HEK293 (cell line): ENCODE results near the gene GALNT6.
A peak's percentile ranks its signal among the peaks of the same experiment; 100 is the strongest.

Experiments
- CTCF ChIA-PET: fragments of 350-600 bp; formaldehyde crosslinking; extraction: SDS; loops from one replicate; lab custom pipeline; 2021; ENCODE audit warnings: antibody characterized with exemption; lab: Yijun Ruan, JAX
- POLR2A ChIA-PET: fragments of 300-600 bp; formaldehyde crosslinking; extraction: SDS; loops from one replicate; lab custom pipeline; 2020; ENCODE audit warnings: antibody characterized with exemption, inconsistent platforms; lab: Yijun Ruan, JAX
- H3K27ac ChIP-seq: fragments of 200-500 bp; sonication (Bioruptor generic); 2 replicates; pipeline ENCODE4 v1.5.1; 2014; ENCODE audit warnings: low read depth, low read length, control low read depth, inconsistent platforms; ENCODE audit errors: extremely low read depth
- H3K36me3 ChIP-seq, 2 experiments: fragments of 200-500 bp in 1 of 2; sonication (Bioruptor generic) in 1 of 2; 1 replicate in 1 of 2; 2 replicates in 1 of 2; pipeline ENCODE4 v1.5.1; 2014 to 2017; ENCODE audit warnings: inconsistent platforms in 2 of 2, low read length in 2 of 2; ENCODE audit not compliant: control insufficient read depth in 2 of 2, insufficient read depth in 1 of 2
- H3K4me1 ChIP-seq: fragments of 200-500 bp; sonication (Bioruptor generic); 2 replicates; pipeline ENCODE4 v1.5.1; 2014; ENCODE audit warnings: mild to moderate bottlenecking, low read length, inconsistent platforms; ENCODE audit not compliant: control insufficient read depth, insufficient read depth
- H3K4me3 ChIP-seq: 2 replicates; pipeline ENCODE4 v1.5.1; 2011; ENCODE audit warnings: low read depth, mild to moderate bottlenecking, control low read depth, low read length, moderate library complexity
- H3K9me3 ChIP-seq: fragments of 200-500 bp; sonication (Bioruptor generic); 2 replicates; pipeline ENCODE4 v1.5.1; 2014; ENCODE audit warnings: low read depth, low read length, inconsistent platforms; ENCODE audit not compliant: control insufficient read depth, insufficient read depth
- GLIS2 ChIP-seq: fragments of 450-650 bp; formaldehyde crosslinking; IDR thresholded peaks from 2 replicates; pipeline ENCODE4 v1.5.1; 2016; ENCODE audit warnings: missing biosample characterization, missing genetic modification characterization
- KLF8 ChIP-seq: fragments of 450-650 bp; formaldehyde crosslinking; IDR thresholded peaks from 2 replicates; pipeline ENCODE4 v1.5.1; 2016; ENCODE audit warnings: missing biosample characterization, missing genetic modification characterization
- SP7 ChIP-seq: fragments of 450-650 bp; formaldehyde crosslinking; IDR thresholded peaks from 2 replicates; pipeline ENCODE4 v1.5.1; 2016; ENCODE audit warnings: missing biosample characterization, missing genetic modification characterization
- ZBTB1 ChIP-seq: fragments of 450-650 bp; formaldehyde crosslinking; IDR thresholded peaks from 2 replicates; pipeline ENCODE4 v1.5.1; 2016; ENCODE audit warnings: missing biosample characterization, missing genetic modification characterization
- ZBTB17 ChIP-seq: fragments of 450-650 bp; formaldehyde crosslinking; IDR thresholded peaks from 2 replicates; pipeline ENCODE4 v1.5.1; 2016; ENCODE audit warnings: missing biosample characterization, missing genetic modification characterization
- ZNF10 ChIP-seq: fragments of 450-650 bp; formaldehyde crosslinking; IDR thresholded peaks from 2 replicates; pipeline ENCODE4 v1.5.1; 2017; ENCODE audit warnings: missing biosample characterization, missing genetic modification characterization
- ZNF140 ChIP-seq: fragments of 450-650 bp; formaldehyde crosslinking; IDR thresholded peaks from 2 replicates; pipeline ENCODE4 v1.5.1; 2016; ENCODE audit warnings: missing biosample characterization, missing genetic modification characterization
- ZNF211 ChIP-seq: fragments of 450-650 bp; formaldehyde crosslinking; IDR thresholded peaks from 2 replicates; pipeline ENCODE4 v1.5.1; 2016; ENCODE audit warnings: low read depth, missing biosample characterization, missing genetic modification characterization
- ZNF354C ChIP-seq: fragments of 450-650 bp; formaldehyde crosslinking; IDR thresholded peaks from 2 replicates; pipeline ENCODE4 v1.5.1; 2016; ENCODE audit warnings: missing biosample characterization, missing genetic modification characterization, low read depth, borderline replicate concordance
- ZNF629 ChIP-seq: fragments of 450-650 bp; formaldehyde crosslinking; IDR thresholded peaks from 2 replicates; pipeline ENCODE4 v1.5.1; 2017; ENCODE audit warnings: missing biosample characterization, missing genetic modification characterization
- ZNF837 ChIP-seq: fragments of 450-650 bp; formaldehyde crosslinking; IDR thresholded peaks from 2 replicates; pipeline ENCODE4 v1.5.1; 2016; ENCODE audit warnings: missing biosample characterization, missing genetic modification characterization
- TF ChIP-seq, protein P1 (sequence below): fragments of 450-650 bp; formaldehyde crosslinking; IDR thresholded peaks from 2 replicates; pipeline ENCODE4 v1.5.1; 2016; ENCODE audit warnings: missing biosample characterization, missing genetic modification characterization
- TF ChIP-seq, protein P2 (sequence below): fragments of 450-650 bp; formaldehyde crosslinking; IDR thresholded peaks from 2 replicates; pipeline ENCODE4 v1.5.1; 2016; ENCODE audit warnings: missing biosample characterization, missing genetic modification characterization
- TF ChIP-seq, protein P3 (sequence below): fragments of 450-650 bp; formaldehyde crosslinking; IDR thresholded peaks from 2 replicates; pipeline ENCODE4 v1.5.1; 2017; ENCODE audit warnings: missing biosample characterization, missing genetic modification characterization
- TF ChIP-seq, protein P4 (sequence below): fragments of 450-650 bp; formaldehyde crosslinking; IDR thresholded peaks from 2 replicates; pipeline ENCODE4 v1.5.1; 2016; ENCODE audit warnings: missing biosample characterization, missing genetic modification characterization
- TF ChIP-seq, protein P5 (sequence below): fragments of 450-650 bp; formaldehyde crosslinking; IDR thresholded peaks from 2 replicates; pipeline ENCODE4 v1.5.1; 2016; ENCODE audit warnings: missing biosample characterization, missing genetic modification characterization
- TF ChIP-seq, protein P6 (sequence below): fragments of 450-650 bp; formaldehyde crosslinking; IDR thresholded peaks from 2 replicates; pipeline ENCODE4 v1.5.1; 2016; ENCODE audit warnings: missing biosample characterization, missing genetic modification characterization, borderline replicate concordance
- TF ChIP-seq, protein P7 (sequence below): fragments of 450-650 bp; formaldehyde crosslinking; IDR thresholded peaks from 2 replicates; pipeline ENCODE4 v1.5.1; 2017; ENCODE audit warnings: missing biosample characterization, missing genetic modification characterization
- TF ChIP-seq, protein P8 (sequence below): fragments of 450-650 bp; formaldehyde crosslinking; IDR thresholded peaks from 2 replicates; pipeline ENCODE4 v1.5.1; 2016; ENCODE audit warnings: missing biosample characterization, missing genetic modification characterization

GALNT6 gene

DNA sequence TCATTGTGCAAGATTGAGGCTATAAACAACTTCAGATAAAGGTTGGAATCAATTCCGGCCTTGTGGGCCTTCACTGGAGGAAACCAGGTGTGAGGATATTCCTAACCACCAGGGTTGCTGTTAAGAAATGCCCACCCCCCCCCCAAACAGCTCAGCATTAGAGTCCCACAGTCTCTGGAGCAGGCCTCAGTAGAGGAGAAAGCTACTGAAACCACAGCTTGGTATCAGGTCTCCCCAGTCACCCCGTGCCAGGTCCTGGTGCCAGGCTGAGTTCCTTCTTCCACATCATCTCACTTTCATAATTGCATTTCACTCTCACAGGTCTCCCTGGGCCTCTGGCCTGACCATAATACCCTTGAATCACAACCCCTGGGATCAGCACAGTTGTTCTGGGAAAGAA lies 12.5 kb downstream of the GALNT6 start (continued):
- TF ChIP-seq ZNF140: no peak

DNA sequence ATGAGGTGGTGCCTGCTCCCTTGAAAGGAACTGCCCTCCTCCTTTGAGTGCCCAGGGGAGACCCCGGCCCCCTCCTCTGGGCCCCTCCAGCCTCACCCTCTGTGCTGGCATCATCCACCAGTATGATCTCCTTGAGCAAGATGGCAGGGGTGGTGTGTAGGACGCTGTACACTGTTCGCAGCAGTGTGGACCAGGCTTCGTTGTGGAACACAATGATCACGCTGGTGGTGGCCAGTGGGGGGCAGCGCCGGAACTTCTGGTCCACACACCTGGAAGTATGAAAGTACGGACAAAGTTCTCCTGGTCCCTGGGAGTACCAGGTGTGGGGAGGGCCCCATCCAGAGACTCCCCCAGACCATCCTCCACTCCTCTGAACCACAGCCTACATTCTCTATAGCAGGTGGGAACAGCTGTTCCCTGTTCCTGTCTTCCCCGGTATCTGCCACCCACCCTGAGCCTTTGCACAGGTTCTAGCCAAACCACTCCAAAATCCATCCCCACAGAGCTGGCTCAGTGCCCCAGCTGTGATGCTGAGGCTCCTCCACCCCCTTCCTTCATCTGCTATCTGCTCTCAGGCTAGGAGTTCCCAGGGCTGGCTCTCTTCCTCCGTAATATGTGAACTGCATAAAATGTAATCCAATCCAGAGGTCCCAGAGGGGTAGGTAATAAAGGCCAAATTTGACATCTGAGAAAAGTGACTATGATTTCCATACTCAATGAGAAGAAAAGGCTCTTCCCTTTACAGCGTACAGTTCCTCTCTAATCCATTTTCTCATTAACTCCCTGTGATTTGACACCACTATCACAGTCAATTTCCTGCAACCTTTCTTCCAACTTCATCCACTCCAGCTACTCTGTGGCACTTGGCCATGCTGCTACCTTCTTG lies 13.9 kb downstream of the GALNT6 start:
- H3K4me3 ChIP-seq: no peak overlapping the region
- ChIA-PET POLR2A (no interaction called here), CTCF (interaction anchor here (0.5 to 1.1 kb wide), 4 partner anchors 9 to 323 kb away, joined by 3 to 5 read pairs (median 4); no protein-coding TSS in a partner anchor)
- H3K4me1 ChIP-seq: peaks cover 15% of the 10 kb centered on the region
- peaks cover 4 to 41% of the 10 kb centered on the region in 2 experiments; a peak in 2 of 3 replicates for H3K36me3 ChIP-seq
- H3K9me3 ChIP-seq: no peaks in the 10 kb centered on the region
- no peak overlapping the region for H3K27ac ChIP-seq
- TF ChIP-seq, protein P1, sequence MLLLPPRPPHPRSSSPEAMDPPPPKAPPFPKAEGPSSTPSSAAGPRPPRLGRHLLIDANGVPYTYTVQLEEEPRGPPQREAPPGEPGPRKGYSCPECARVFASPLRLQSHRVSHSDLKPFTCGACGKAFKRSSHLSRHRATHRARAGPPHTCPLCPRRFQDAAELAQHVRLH: peak; percentile 19; the same call in 1 of the 2 replicates
- peak; percentile 28; the same call in 1 of the 2 replicates for TF ChIP-seq SP7
- TF ChIP-seq, protein P2, sequence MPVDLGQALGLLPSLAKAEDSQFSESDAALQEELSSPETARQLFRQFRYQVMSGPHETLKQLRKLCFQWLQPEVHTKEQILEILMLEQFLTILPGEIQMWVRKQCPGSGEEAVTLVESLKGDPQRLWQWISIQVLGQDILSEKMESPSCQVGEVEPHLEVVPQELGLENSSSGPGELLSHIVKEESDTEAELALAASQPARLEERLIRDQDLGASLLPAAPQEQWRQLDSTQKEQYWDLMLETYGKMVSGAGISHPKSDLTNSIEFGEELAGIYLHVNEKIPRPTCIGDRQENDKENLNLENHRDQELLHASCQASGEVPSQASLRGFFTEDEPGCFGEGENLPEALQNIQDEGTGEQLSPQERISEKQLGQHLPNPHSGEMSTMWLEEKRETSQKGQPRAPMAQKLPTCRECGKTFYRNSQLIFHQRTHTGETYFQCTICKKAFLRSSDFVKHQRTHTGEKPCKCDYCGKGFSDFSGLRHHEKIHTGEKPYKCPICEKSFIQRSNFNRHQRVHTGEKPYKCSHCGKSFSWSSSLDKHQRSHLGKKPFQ: peak; percentile 16; the same call in 1 of the 2 replicates
- TF ChIP-seq, protein P3, sequence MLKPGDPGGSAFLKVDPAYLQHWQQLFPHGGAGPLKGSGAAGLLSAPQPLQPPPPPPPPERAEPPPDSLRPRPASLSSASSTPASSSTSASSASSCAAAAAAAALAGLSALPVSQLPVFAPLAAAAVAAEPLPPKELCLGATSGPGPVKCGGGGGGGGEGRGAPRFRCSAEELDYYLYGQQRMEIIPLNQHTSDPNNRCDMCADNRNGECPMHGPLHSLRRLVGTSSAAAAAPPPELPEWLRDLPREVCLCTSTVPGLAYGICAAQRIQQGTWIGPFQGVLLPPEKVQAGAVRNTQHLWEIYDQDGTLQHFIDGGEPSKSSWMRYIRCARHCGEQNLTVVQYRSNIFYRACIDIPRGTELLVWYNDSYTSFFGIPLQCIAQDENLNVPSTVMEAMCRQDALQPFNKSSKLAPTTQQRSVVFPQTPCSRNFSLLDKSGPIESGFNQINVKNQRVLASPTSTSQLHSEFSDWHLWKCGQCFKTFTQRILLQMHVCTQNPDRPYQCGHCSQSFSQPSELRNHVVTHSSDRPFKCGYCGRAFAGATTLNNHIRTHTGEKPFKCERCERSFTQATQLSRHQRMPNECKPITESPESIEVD (tag by site-specific recombination): peak; percentile 93
- peak; percentile 87 for TF ChIP-seq ZNF10
- no peak for TF ChIP-seq ZNF354C (tag by site-specific recombination)
- TF ChIP-seq ZNF837 (tag by site-specific recombination): no peak
- TF ChIP-seq, protein P4, sequence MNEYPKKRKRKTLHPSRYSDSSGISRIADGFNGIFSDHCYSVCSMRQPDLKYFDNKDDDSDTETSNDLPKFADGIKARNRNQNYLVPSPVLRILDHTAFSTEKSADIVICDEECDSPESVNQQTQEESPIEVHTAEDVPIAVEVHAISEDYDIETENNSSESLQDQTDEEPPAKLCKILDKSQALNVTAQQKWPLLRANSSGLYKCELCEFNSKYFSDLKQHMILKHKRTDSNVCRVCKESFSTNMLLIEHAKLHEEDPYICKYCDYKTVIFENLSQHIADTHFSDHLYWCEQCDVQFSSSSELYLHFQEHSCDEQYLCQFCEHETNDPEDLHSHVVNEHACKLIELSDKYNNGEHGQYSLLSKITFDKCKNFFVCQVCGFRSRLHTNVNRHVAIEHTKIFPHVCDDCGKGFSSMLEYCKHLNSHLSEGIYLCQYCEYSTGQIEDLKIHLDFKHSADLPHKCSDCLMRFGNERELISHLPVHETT (tag by site-specific recombination): 0 out of 2 replicates have a peak, but pooled peaks have one; percentile 15
- no peak for TF ChIP-seq GLIS2 (tag by site-specific recombination)
- peak; percentile 82 for TF ChIP-seq ZBTB17 (tag by site-specific recombination)
- TF ChIP-seq, protein P5, sequence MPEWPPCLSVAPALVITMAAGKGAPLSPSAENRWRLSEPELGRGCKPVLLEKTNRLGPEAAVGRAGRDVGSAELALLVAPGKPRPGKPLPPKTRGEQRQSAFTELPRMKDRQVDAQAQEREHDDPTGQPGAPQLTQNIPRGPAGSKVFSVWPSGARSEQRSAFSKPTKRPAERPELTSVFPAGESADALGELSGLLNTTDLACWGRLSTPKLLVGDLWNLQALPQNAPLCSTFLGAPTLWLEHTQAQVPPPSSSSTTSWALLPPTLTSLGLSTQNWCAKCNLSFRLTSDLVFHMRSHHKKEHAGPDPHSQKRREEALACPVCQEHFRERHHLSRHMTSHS (tag by site-specific recombination): no peak
- TF ChIP-seq, protein P6, sequence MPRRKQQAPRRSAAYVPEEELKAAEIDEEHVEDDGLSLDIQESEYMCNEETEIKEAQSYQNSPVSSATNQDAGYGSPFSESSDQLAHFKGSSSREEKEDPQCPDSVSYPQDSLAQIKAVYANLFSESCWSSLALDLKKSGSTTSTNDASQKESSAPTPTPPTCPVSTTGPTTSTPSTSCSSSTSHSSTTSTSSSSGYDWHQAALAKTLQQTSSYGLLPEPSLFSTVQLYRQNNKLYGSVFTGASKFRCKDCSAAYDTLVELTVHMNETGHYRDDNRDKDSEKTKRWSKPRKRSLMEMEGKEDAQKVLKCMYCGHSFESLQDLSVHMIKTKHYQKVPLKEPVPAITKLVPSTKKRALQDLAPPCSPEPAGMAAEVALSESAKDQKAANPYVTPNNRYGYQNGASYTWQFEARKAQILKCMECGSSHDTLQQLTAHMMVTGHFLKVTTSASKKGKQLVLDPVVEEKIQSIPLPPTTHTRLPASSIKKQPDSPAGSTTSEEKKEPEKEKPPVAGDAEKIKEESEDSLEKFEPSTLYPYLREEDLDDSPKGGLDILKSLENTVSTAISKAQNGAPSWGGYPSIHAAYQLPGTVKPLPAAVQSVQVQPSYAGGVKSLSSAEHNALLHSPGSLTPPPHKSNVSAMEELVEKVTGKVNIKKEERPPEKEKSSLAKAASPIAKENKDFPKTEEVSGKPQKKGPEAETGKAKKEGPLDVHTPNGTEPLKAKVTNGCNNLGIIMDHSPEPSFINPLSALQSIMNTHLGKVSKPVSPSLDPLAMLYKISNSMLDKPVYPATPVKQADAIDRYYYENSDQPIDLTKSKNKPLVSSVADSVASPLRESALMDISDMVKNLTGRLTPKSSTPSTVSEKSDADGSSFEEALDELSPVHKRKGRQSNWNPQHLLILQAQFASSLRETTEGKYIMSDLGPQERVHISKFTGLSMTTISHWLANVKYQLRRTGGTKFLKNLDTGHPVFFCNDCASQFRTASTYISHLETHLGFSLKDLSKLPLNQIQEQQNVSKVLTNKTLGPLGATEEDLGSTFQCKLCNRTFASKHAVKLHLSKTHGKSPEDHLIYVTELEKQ: 0 out of 2 replicates have a peak, but pooled peaks have one; percentile 33
- TF ChIP-seq, protein P7, sequence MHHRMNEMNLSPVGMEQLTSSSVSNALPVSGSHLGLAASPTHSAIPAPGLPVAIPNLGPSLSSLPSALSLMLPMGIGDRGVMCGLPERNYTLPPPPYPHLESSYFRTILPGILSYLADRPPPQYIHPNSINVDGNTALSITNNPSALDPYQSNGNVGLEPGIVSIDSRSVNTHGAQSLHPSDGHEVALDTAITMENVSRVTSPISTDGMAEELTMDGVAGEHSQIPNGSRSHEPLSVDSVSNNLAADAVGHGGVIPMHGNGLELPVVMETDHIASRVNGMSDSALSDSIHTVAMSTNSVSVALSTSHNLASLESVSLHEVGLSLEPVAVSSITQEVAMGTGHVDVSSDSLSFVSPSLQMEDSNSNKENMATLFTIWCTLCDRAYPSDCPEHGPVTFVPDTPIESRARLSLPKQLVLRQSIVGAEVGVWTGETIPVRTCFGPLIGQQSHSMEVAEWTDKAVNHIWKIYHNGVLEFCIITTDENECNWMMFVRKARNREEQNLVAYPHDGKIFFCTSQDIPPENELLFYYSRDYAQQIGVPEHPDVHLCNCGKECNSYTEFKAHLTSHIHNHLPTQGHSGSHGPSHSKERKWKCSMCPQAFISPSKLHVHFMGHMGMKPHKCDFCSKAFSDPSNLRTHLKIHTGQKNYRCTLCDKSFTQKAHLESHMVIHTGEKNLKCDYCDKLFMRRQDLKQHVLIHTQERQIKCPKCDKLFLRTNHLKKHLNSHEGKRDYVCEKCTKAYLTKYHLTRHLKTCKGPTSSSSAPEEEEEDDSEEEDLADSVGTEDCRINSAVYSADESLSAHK (tag by site-specific recombination): 0 out of 2 replicates have a peak, but pooled peaks have one; percentile 26
- TF ChIP-seq ZNF629 (tag by site-specific recombination): peak; percentile 33; the same call in 1 of the 2 replicates
- TF ChIP-seq, protein P8, sequence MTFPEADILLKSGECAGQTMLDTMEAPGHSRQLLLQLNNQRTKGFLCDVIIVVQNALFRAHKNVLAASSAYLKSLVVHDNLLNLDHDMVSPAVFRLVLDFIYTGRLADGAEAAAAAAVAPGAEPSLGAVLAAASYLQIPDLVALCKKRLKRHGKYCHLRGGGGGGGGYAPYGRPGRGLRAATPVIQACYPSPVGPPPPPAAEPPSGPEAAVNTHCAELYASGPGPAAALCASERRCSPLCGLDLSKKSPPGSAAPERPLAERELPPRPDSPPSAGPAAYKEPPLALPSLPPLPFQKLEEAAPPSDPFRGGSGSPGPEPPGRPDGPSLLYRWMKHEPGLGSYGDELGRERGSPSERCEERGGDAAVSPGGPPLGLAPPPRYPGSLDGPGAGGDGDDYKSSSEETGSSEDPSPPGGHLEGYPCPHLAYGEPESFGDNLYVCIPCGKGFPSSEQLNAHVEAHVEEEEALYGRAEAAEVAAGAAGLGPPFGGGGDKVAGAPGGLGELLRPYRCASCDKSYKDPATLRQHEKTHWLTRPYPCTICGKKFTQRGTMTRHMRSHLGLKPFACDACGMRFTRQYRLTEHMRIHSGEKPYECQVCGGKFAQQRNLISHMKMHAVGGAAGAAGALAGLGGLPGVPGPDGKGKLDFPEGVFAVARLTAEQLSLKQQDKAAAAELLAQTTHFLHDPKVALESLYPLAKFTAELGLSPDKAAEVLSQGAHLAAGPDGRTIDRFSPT (tag by site-specific recombination): no peak
- TF ChIP-seq ZBTB1 (tag by site-specific recombination): peak; percentile 28; the same call in 1 of the 2 replicates
- no peak for TF ChIP-seq ZNF211 (tag by site-specific recombination)
- TF ChIP-seq KLF8 (tag by site-specific recombination): peak; percentile 36; the same call in 1 of the 2 replicates
